ENCODE measurements around the gene KLHL22. TPM values are rescaled to one million over a fixed set of nuclear protein-coding genes. Genes with fewer than 3 reads are reported as not detected.

Gene KLHL22
- total RNA-seq, 2 donors from 2014 or later: 15.9 to 21.0 TPM

GRCh38 chr22:20531154-20531403 is 35.5 kb upstream of the KLHL22 start:
- Mint-ChIP-seq H3K27ac (no peak overlapping the region), H3K36me3 (peaks cover 16% of the 10 kb centered on the region)

GRCh38 chr22:20530368-20531153 is 35.0 kb upstream of the KLHL22 start:
- ATAC-seq (no peak), DNase-seq (ENCODE audit: low spot score) (no peak)
- Mint-ChIP-seq H3K9me3 (no peaks in the 10 kb centered on the region), H3K36me3 (peaks cover 16% of the 10 kb centered on the region), H3K27ac (peak overlapping the region in 1 of 2 donors; percentile 75), H3K4me3 (no peak overlapping the region), H3K27me3 (no peaks in the 10 kb centered on the region), H3K4me1 (ENCODE audit: low read depth in 2 of 2) (peaks cover 51 to 56% of the 10 kb centered on the region in 2 donors)

More at GRCh38 chr22:20531154-20531403, 35.5 kb upstream of the KLHL22 start:
- peaks cover 51 to 55% of the 10 kb centered on the region in 2 donors for H3K4me1 Mint-ChIP-seq (ENCODE audit: low read depth in 2 of 2)
- H3K9me3 Mint-ChIP-seq: no peaks in the 10 kb centered on the region
- no peak for DNase-seq (ENCODE audit: low spot score)
- H3K27me3 Mint-ChIP-seq: no peaks in the 10 kb centered on the region
- no peak overlapping the region for H3K4me3 Mint-ChIP-seq
- ATAC-seq: no peak

- peaks cover 16% of the 10 kb centered on the region for H3K36me3 Mint-ChIP-seq
- peak overlapping the region in 1 of 2 donors; percentile 32 for H3K27ac Mint-ChIP-seq
- DNase-seq (ENCODE audit: low spot score) (no peak), ATAC-seq (no peak)
- H3K4me3 Mint-ChIP-seq: no peak overlapping the region
- peaks cover 51 to 55% of the 10 kb centered on the region in 2 donors for H3K4me1 Mint-ChIP-seq (ENCODE audit: low read depth in 2 of 2)
- no peaks in the 10 kb centered on the region for H3K9me3 Mint-ChIP-seq
- H3K27me3 Mint-ChIP-seq: no peaks in the 10 kb centered on the region
These were observed 32.9 kb upstream of the KLHL22 start for GRCh38 chr22:20528405-20528978.

GRCh38 chr22:20526628-20527355 is 31.2 kb upstream of the KLHL22 start:
- Mint-ChIP-seq H3K27ac (peak overlapping the region; percentile 3 to 11), H3K4me1 (ENCODE audit: low read depth in 2 of 2) (peaks cover 52 to 57% of the 10 kb centered on the region in 2 donors), H3K9me3 (no peaks in the 10 kb centered on the region), H3K27me3 (no peaks in the 10 kb centered on the region), H3K4me3 (no peak overlapping the region), H3K36me3 (peaks cover 20% of the 10 kb centered on the region)
- no peak for ATAC-seq
- no peak for DNase-seq (ENCODE audit: low spot score)

- no peaks in the 10 kb centered on the region for H3K27me3 Mint-ChIP-seq
- no peak for DNase-seq (ENCODE audit: low spot score)
- H3K36me3 Mint-ChIP-seq: peaks cover 20% of the 10 kb centered on the region
These were observed 30.7 kb upstream of the KLHL22 start for GRCh38 chr22:20526305-20526627.

GRCh38 chr22:20525048-20525447 is 29.5 kb upstream of the KLHL22 start:
- Mint-ChIP-seq H3K9me3 (no peaks in the 10 kb centered on the region), H3K27ac (no peak overlapping the region), H3K4me1 (ENCODE audit: low read depth in 2 of 2) (peaks cover 49 to 54% of the 10 kb centered on the region in 2 donors), H3K27me3 (no peaks in the 10 kb centered on the region), H3K4me3 (no peak overlapping the region), H3K36me3 (peaks cover 20% of the 10 kb centered on the region)
- DNase-seq (ENCODE audit: low spot score): no peak
- ATAC-seq: no peak

More at GRCh38 chr22:20526305-20526627, 30.7 kb upstream of the KLHL22 start:
- ATAC-seq: no peak
- Mint-ChIP-seq H3K9me3 (no peaks in the 10 kb centered on the region), H3K4me1 (ENCODE audit: low read depth in 2 of 2) (peaks cover 47 to 52% of the 10 kb centered on the region in 2 donors), H3K27ac (peak overlapping the region in 1 of 2 donors; percentile 11), H3K4me3 (no peak overlapping the region)

- Mint-ChIP-seq H3K4me1 (ENCODE audit: low read depth in 2 of 2) (peaks cover 52 to 55% of the 10 kb centered on the region in 2 donors), H3K36me3 (peaks cover 20% of the 10 kb centered on the region), H3K27ac (peak overlapping the region; percentile 53 to 66), H3K4me3 (peak overlapping the region; percentile 23), H3K27me3 (no peaks in the 10 kb centered on the region), H3K9me3 (no peaks in the 10 kb centered on the region)
- ATAC-seq (peak in 1 of 2 donors; percentile 28), DNase-seq (ENCODE audit: low spot score) (no peak)
These were observed 28.4 kb upstream of the KLHL22 start for GRCh38 chr22:20524004-20524481.

- ATAC-seq: peak; percentile 50 to 54
- DNase-seq (ENCODE audit: low spot score): no peak
- Mint-ChIP-seq H3K4me1 (ENCODE audit: low read depth in 2 of 2) (peaks cover 58 to 59% of the 10 kb centered on the region in 2 donors), H3K27ac (peak overlapping the region; percentile 53 to 66), H3K4me3 (peak overlapping the region; percentile 23), H3K27me3 (no peaks in the 10 kb centered on the region), H3K36me3 (peaks cover 20% of the 10 kb centered on the region), H3K9me3 (no peaks in the 10 kb centered on the region)
These were observed 27.7 kb upstream of the KLHL22 start for GRCh38 chr22:20523086-20523983.

- no peak for DNase-seq (ENCODE audit: low spot score)
- no peaks in the 10 kb centered on the region for H3K9me3 Mint-ChIP-seq
- H3K4me3 Mint-ChIP-seq: peak overlapping the region; percentile 42
- H3K27me3 Mint-ChIP-seq: no peaks in the 10 kb centered on the region
- H3K27ac Mint-ChIP-seq: peak overlapping the region; percentile 53 to 66
- H3K4me1 Mint-ChIP-seq (ENCODE audit: low read depth in 2 of 2): peaks cover 62 to 65% of the 10 kb centered on the region in 2 donors
- H3K36me3 Mint-ChIP-seq: peaks cover 14% of the 10 kb centered on the region
- no peak for ATAC-seq
These were observed 26.8 kb upstream of the KLHL22 start for GRCh38 chr22:20522134-20523004.

GRCh38 chr22:20520093-20520511 is 24.5 kb upstream of the KLHL22 start:
- peaks cover 4% of the 10 kb centered on the region for H3K36me3 Mint-ChIP-seq

GRCh38 chr22:20519558-20519957 is 24.0 kb upstream of the KLHL22 start:
- Mint-ChIP-seq H3K36me3 (peaks cover 4% of the 10 kb centered on the region), H3K27ac (peak overlapping the region; percentile 68 to 80), H3K4me3 (peak overlapping the region; percentile 21), H3K27me3 (no peaks in the 10 kb centered on the region), H3K9me3 (no peaks in the 10 kb centered on the region), H3K4me1 (ENCODE audit: low read depth in 2 of 2) (peaks cover 63% of the 10 kb centered on the region in 2 donors)
- ATAC-seq (no peak), DNase-seq (ENCODE audit: low spot score) (no peak)

More at GRCh38 chr22:20520093-20520511, 24.5 kb upstream of the KLHL22 start:
- DNase-seq (ENCODE audit: low spot score) (no peak), ATAC-seq (peak in 1 of 2 donors; percentile 65)
- peak overlapping the region; percentile 68 to 80 for H3K27ac Mint-ChIP-seq
- H3K27me3 Mint-ChIP-seq: no peaks in the 10 kb centered on the region
- H3K9me3 Mint-ChIP-seq: no peaks in the 10 kb centered on the region
- H3K4me3 Mint-ChIP-seq: peak overlapping the region; percentile 21
- peaks cover 58 to 59% of the 10 kb centered on the region in 2 donors for H3K4me1 Mint-ChIP-seq (ENCODE audit: low read depth in 2 of 2)

- no peak for DNase-seq (ENCODE audit: low spot score)
- peaks cover 55 to 59% of the 10 kb centered on the region in 2 donors for H3K4me1 Mint-ChIP-seq (ENCODE audit: low read depth in 2 of 2)
These were observed 22.4 kb upstream of the KLHL22 start for GRCh38 chr22:20517841-20518592.

More at GRCh38 chr22:20517841-20518592, 22.4 kb upstream of the KLHL22 start:
- ATAC-seq: no peak
- Mint-ChIP-seq H3K36me3 (peaks cover 4% of the 10 kb centered on the region), H3K9me3 (no peaks in the 10 kb centered on the region), H3K4me3 (no peak overlapping the region), H3K27me3 (no peaks in the 10 kb centered on the region), H3K27ac (peak overlapping the region; percentile 66 to 87)
